ENCODE results near the gene ABHD17A.

Gene ABHD17A

GRCh38 chr19:1917926-1918325, 32.6 kb upstream of the ABHD17A start:
- DNase-seq (ENCODE audit: insufficient read length, low spot score) (no peak), FAIRE-seq (no peak)
- TF ChIP-seq POLR2A (IDR thresholded peaks at IDR 0.05; ENCODE audit: low read depth, low read length): no peak

DNA sequence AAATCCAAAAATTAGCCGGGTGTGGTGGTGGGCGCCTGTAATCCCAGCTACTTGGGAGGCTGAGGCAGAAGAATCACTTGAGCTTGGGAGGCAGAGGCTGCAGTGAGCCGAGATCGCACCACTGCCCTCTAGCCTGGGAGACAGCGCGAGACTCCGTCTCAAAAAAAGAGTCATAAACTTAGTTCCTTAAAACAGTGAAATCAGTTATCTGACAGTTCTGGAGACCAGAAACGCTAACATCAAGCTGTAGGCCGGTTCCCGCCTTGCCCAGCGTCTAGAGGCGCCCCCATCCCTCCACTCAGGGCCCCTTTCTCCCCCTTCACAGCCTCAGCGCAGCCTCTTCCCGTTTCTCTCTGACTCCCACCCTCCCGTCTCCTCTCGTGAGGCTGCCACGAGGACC, 31.9 kb upstream of the ABHD17A start:
- DNase-seq (ENCODE audit: insufficient read length, low spot score) (no peak), FAIRE-seq (no peak)
- TF ChIP-seq POLR2A (IDR thresholded peaks at IDR 0.05; ENCODE audit: low read depth, low read length): no peak

DNA sequence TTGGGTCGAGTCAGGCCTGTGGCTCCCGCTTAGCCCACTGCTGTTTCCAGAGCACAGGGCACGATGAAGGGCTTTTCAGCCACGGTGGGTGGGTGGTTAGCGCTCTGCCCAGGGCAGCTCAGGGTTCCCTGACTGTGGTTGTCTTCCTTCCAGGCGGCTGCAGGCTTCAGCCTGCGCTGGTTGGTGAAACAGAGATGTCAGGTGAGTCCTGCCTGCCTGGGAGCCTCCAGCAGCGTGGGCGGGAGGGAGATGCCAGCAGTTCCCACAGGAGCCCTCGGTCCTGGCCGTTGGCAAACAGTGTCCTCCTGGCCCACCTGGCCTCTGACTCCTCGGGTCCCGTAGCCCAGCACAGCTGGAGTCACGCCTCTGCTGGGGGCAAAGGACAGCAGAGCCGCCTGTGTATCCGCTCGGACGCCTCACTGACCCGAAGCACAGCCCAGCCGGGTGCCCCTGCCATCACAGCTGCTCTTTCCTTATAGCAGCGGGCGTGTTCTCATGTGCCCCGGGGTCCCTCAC, 29.6 kb upstream of the ABHD17A start:
- FAIRE-seq: no peak
- TF ChIP-seq POLR2A (IDR thresholded peaks at IDR 0.05; ENCODE audit: low read depth, low read length): no peak

GRCh38 chr19:1913781-1914577, 28.7 kb upstream of the ABHD17A start:
- no peak for DNase-seq (ENCODE audit: insufficient read length, low spot score)
- TF ChIP-seq POLR2A (IDR thresholded peaks at IDR 0.05; ENCODE audit: low read depth, low read length): no peak
- no peak for FAIRE-seq

More for the DNA sequence above, 29.6 kb upstream of the ABHD17A start:
- no peak for DNase-seq (ENCODE audit: insufficient read length, low spot score)

- no peak for TF ChIP-seq POLR2A (IDR thresholded peaks at IDR 0.05; ENCODE audit: low read depth, low read length)
- DNase-seq (ENCODE audit: insufficient read length, low spot score) (no peak), FAIRE-seq (no peak)
Measured at GRCh38 chr19:1912760-1913505, 27.6 kb upstream of the ABHD17A start.

- no peak for DNase-seq (ENCODE audit: insufficient read length, low spot score)
- no peak for FAIRE-seq
- no peak for TF ChIP-seq POLR2A (IDR thresholded peaks at IDR 0.05; ENCODE audit: low read depth, low read length)
Measured at GRCh38 chr19:1911995-1912394, 26.7 kb upstream of the ABHD17A start.

- FAIRE-seq: no peak
- TF ChIP-seq POLR2A (IDR thresholded peaks at IDR 0.05; ENCODE audit: low read depth, low read length): no peak
- no peak for DNase-seq (ENCODE audit: insufficient read length, low spot score)
Measured at GRCh38 chr19:1911098-1911497, 25.8 kb upstream of the ABHD17A start.

- no peak for DNase-seq (ENCODE audit: insufficient read length, low spot score)
- TF ChIP-seq POLR2A (IDR thresholded peaks at IDR 0.05; ENCODE audit: low read depth, low read length): no peak
- no peak for FAIRE-seq
Measured at GRCh38 chr19:1910177-1910576, 24.9 kb upstream of the ABHD17A start.

DNA sequence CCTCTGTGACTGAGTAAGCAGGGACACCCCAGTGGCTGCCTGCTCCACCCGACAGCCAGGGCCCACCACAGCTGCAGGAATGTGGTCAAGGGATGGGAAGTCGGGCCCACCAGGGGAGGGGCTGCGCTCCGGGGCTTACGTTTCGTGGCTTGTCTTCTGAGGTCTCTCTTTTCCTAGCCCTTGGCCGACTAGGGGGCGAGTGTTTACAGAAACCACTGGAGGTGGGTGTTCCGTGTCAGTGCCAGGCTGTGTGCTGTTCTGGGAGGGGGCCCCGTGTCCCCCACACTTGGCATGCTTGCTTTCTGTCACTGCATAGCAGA, 24.4 kb upstream of the ABHD17A start:
- no peak for FAIRE-seq
- DNase-seq (ENCODE audit: insufficient read length, low spot score): no peak
- no peak for TF ChIP-seq POLR2A (IDR thresholded peaks at IDR 0.05; ENCODE audit: low read depth, low read length)

GRCh38 chr19:1908364-1908678, 23.0 kb upstream of the ABHD17A start:
- no peak for TF ChIP-seq POLR2A (IDR thresholded peaks at IDR 0.05; ENCODE audit: low read depth, low read length)
- DNase-seq (ENCODE audit: insufficient read length, low spot score): no peak
- FAIRE-seq: no peak

- no peak for TF ChIP-seq POLR2A (IDR thresholded peaks at IDR 0.05; ENCODE audit: low read depth, low read length)
- FAIRE-seq (no peak), DNase-seq (ENCODE audit: insufficient read length, low spot score) (no peak)
Measured at GRCh38 chr19:1907563-1908363, 22.5 kb upstream of the ABHD17A start.

- no peak for TF ChIP-seq POLR2A (IDR thresholded peaks at IDR 0.05; ENCODE audit: low read depth, low read length)
- FAIRE-seq: no peak
- no peak for DNase-seq (ENCODE audit: insufficient read length, low spot score)
Measured at GRCh38 chr19:1906985-1907562, 21.8 kb upstream of the ABHD17A start.

GRCh38 chr19:1905863-1906375, 20.6 kb upstream of the ABHD17A start:
- no peak for TF ChIP-seq POLR2A (IDR thresholded peaks at IDR 0.05; ENCODE audit: low read depth, low read length)
- no peak for FAIRE-seq

More at GRCh38 chr19:1905863-1906375, 20.6 kb upstream of the ABHD17A start:
- no peak for DNase-seq (ENCODE audit: insufficient read length, low spot score)

Data from H54 (cell line).